ENCODE measurements around the gene C13orf46.

C13orf46 gene

GRCh38 chr13:113904411-113904810, 69.5 kb downstream of the C13orf46 start:
- DNase-seq (ENCODE audit: low spot score), result peak; percentile 49

DNA sequence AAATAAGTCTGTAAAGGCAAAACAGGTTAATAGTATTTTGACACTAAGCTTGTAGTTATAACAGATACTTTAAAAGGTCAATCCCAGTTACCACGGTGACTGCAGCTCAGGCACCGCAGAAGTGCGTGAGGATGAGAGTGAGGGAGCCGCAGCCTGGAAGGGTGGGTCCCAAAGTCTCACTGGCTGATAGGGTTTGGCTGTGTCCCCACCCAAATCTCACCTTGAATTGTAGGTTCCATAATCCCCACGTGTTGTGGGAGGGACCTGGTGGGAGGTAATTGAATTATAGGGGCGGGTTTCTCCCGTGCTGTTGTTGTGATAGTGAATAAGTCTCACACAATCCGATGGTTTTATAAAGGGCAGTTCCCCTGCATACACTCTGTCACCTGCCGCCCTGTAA, 70.0 kb downstream of the C13orf46 start:
- DNase-seq (ENCODE audit: low spot score), result no peak
